A549 (cell line): ENCODE measurements around the gene DDX41.

Experiments
- BHLHE40 ChIP-seq: IDR thresholded peaks from 2 replicates; pipeline ENCODE4 v1.6.1; 2012; ENCODE audit warnings: low read depth, low read length, inconsistent platforms
- POLR2A ChIP-seq: IDR thresholded peaks from 2 replicates; pipeline ENCODE4 v1.6.1; 2012; ENCODE audit warnings: mild to moderate bottlenecking, low read length
- POLR2AphosphoS2 ChIP-seq: conservative IDR thresholded peaks from 2 replicates; pipeline ENCODE4 v1.6.1; 2012; ENCODE audit warnings: low read length, improper control_type of control experiment, inconsistent platforms

DNA sequence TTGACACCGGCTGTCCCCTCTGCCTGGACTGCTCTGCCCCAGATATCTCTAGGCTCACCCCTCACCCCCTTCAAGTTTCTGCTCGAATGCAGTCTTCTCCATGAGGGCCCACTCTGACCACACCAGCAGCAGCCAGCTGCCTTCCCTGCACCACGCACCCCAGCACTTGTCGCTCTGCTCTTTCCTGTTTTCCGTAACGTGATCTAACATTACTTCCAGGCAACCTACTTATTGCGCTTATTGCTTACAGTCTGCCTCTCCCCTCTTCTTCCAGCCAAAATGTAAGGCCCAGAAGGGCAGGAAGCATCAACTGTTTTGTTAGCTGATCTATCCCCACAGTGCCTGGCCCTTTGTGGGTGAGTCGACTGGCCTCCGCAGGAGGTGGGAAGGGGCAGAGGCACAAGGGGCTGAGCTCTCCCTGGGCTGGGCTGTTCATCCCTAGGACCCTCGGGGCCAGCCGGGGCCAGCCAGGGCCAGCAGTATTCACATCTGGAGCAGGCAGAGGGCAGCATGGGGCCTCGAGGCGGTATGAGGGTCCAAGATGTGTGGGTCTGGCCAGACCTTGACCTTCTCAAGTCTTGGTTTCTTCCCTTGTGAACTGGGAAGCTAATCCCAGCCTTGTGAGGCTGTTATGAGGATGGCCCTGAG is 31.7 kb downstream of the DDX41 start:
- TF ChIP-seq POLR2AphosphoS2 (no peak), BHLHE40 (no peak), POLR2A (no peak)
